GM06990 (cell line): Measurements from ENCODE around the gene BRAT1.

Experiments
- DNase-seq: peaks from one replicate; pipeline ENCODE4 v3.0.0-alpha.2; 2011; ENCODE audit not compliant: insufficient read length; ENCODE audit errors: extremely low read depth
- H3K27me3 ChIP-seq: replicated peaks from 2 replicates; pipeline ENCODE4 v1.6.0; 2011; ENCODE audit warnings: low read length; ENCODE audit not compliant: control insufficient read depth, insufficient read depth
- H3K36me3 ChIP-seq: 2 replicates; pipeline ENCODE4 v1.5.1; 2011; ENCODE audit warnings: low read length; ENCODE audit not compliant: control insufficient read depth, insufficient read depth
- H3K4me3 ChIP-seq: replicated peaks from 2 replicates; pipeline ENCODE4 v1.5.1; 2011; ENCODE audit warnings: low read depth, mild to moderate bottlenecking, control low read depth, low read length
- CTCF ChIP-seq: IDR thresholded peaks from 2 replicates; pipeline ENCODE4 v1.5.1; 2011; ENCODE audit warnings: low read length, control low read depth, mild to moderate bottlenecking, inconsistent platforms; ENCODE audit not compliant: insufficient read depth, poor library complexity, severe bottlenecking

BRAT1 gene

GRCh38 chr7:2587134-2587533 lies 31.8 kb upstream of the BRAT1 start:
- no peak for DNase-seq
- no peak for TF ChIP-seq CTCF
- Histone ChIP-seq H3K4me3 (no peak overlapping the region), H3K36me3 (peaks cover 1% of the 10 kb centered on the region), H3K27me3 (no peaks in the 10 kb centered on the region)

- peaks cover 1% of the 10 kb centered on the region for H3K36me3 ChIP-seq
- no peak for DNase-seq
Measured at GRCh38 chr7:2586326-2587020, 31.1 kb upstream of the BRAT1 start.

GRCh38 chr7:2585446-2585845 lies 30.1 kb upstream of the BRAT1 start:
- DNase-seq, result no peak
- no peak for TF ChIP-seq CTCF
- Histone ChIP-seq H3K4me3 (no peak overlapping the region), H3K36me3 (peaks cover 1% of the 10 kb centered on the region), H3K27me3 (no peaks in the 10 kb centered on the region)

More at GRCh38 chr7:2586326-2587020, 31.1 kb upstream of the BRAT1 start:
- no peak overlapping the region for H3K4me3 ChIP-seq
- TF ChIP-seq CTCF, result no peak
- H3K27me3 ChIP-seq, result no peaks in the 10 kb centered on the region

GRCh38 chr7:2583798-2584580 lies 28.7 kb upstream of the BRAT1 start:
- Histone ChIP-seq H3K4me3 (no peak overlapping the region), H3K27me3 (no peaks in the 10 kb centered on the region), H3K36me3 (peaks cover 1% of the 10 kb centered on the region)
- TF ChIP-seq CTCF, result no peak
- DNase-seq, result no peak

- H3K4me3 ChIP-seq, result no peak overlapping the region
- TF ChIP-seq CTCF, result no peak
- no peak for DNase-seq
- H3K36me3 ChIP-seq, result peaks cover 1% of the 10 kb centered on the region
- H3K27me3 ChIP-seq, result no peaks in the 10 kb centered on the region
Measured at GRCh38 chr7:2582006-2582735, 26.8 kb upstream of the BRAT1 start.
